Right cardiac atrium (tissue), 5 donors: Measurements from ENCODE around the gene UBL4B. TPM values are rescaled to one million over a fixed set of nuclear protein-coding genes. Genes with fewer than 3 reads are reported as not detected.
A peak's percentile ranks its signal among the peaks of the same experiment; 100 is the strongest.

Source experiments
- ATAC-seq, 2 donors: fragments of 200-7000 bp; cut with Tn5 transposase; one replicate each; pipeline versions ENCODE4 v1.8.0 to v1.9.1; 2020; ENCODE audit warnings: moderate library complexity in 2 of 2, mild to moderate bottlenecking in 1 of 2
- DNase-seq, 3 donors: peaks; one replicate each; pipeline ENCODE4 v3.0.0-alpha.2; 2020
- H3K27ac ChIP-seq: one replicate; pipeline ENCODE4 v1.5.1; 2013; ENCODE audit warnings: mild to moderate bottlenecking, low read length, control low read depth, moderate library complexity
- H3K27me3 ChIP-seq: one replicate; pipeline ENCODE4 v1.6.1; 2013; ENCODE audit not compliant: control insufficient read depth, insufficient read depth
- H3K4me1 ChIP-seq: one replicate; pipeline ENCODE4 v1.6.1; 2013; ENCODE audit warnings: low read length; ENCODE audit not compliant: control insufficient read depth, insufficient read depth
- H3K4me3 ChIP-seq: one replicate; pipeline ENCODE4 v1.5.1; 2013; ENCODE audit warnings: low read length, control low read depth
- H3K9me3 ChIP-seq: one replicate; pipeline ENCODE4 v1.6.1; 2013; ENCODE audit warnings: low read length; ENCODE audit not compliant: control insufficient read depth
- WGBS: extraction: QIAGEN DNeasy Blood & Tissue Kit; methylation state at CpG from one replicate; pipeline ENCODE4 v1.1.7; 2013; 5-methylcytosine and 5-hydroxymethylcytosine counted together
- intact Hi-C, 4 donors: fragments of 100-400 bp; cut with DNase I; formaldehyde crosslinking; loops; one replicate each; pipeline versions ENCODE4 v1.11.0 to v1.14.0; 2022 to 2023
- polyA plus RNA-seq: library from polyadenylated mRNA; stranded (reverse); fragments of 200-250 nt; gene quantifications from one replicate; pipeline ENCODE4 v1.2.3, GENCODE V29; 2013
- total RNA-seq, 4 donors: library from RNA; stranded (reverse); fragmentation: NEBNext Ultra II Directional; extraction: Animal tissue kit (Norgen Biotek cat#: 25700); gene quantifications; one replicate each; pipeline ENCODE4 v1.2.1, GENCODE V29; 2021
- donor health status: healthy with polysubstance abuse.
- donor health status: DM: no; HTN: yes; CAD: no.
- donor health status: DM: no; HTN: no; CAD: no.
- donor health status: DM: no; HTN: yes; CAD: no; lungs with severe emphysema.
- donor health status: DM: yes; HTN: yes; CAD: no.

Gene UBL4B
- total and polyA plus RNA-seq, 5 donors, result not detected

GRCh38 chr1:110119843-110120242 is 7.6 kb downstream of the UBL4B start:
- intact Hi-C loops, result no loop called here

GRCh38 chr1:110120960-110121561 is 8.8 kb downstream of the UBL4B start:
- H3K4me1 ChIP-seq, result no peaks in the 10 kb centered on the region
- no peaks in the 10 kb centered on the region for H3K9me3 ChIP-seq
- intact Hi-C loops, result no loop called here
- ATAC-seq, result no peak
- 65% methylated on average over 12 of the region's 12 CpGs for WGBS
- H3K27me3 ChIP-seq, result no peaks in the 10 kb centered on the region
- no peak for DNase-seq
- H3K27ac ChIP-seq, result no peak overlapping the region
- H3K4me3 ChIP-seq, result no peak overlapping the region

More at GRCh38 chr1:110119843-110120242, 7.6 kb downstream of the UBL4B start:
- Histone ChIP-seq H3K27ac (no peak overlapping the region), H3K9me3 (no peaks in the 10 kb centered on the region), H3K4me3 (no peak overlapping the region), H3K4me1 (no peaks in the 10 kb centered on the region), H3K27me3 (no peaks in the 10 kb centered on the region)
- ATAC-seq (no peak), DNase-seq (no peak)
- WGBS, result 83% methylated on average over 3 of the region's 3 CpGs

- DNase-seq, result no peak
- no peaks in the 10 kb centered on the region for H3K4me1 ChIP-seq
- no peaks in the 10 kb centered on the region for H3K9me3 ChIP-seq
- H3K27ac ChIP-seq, result no peak overlapping the region
- intact Hi-C loops, result no loop called here
- 47% methylated on average over 3 of the region's 3 CpGs for WGBS
- H3K27me3 ChIP-seq, result no peaks in the 10 kb centered on the region
- no peak for ATAC-seq
- no peak overlapping the region for H3K4me3 ChIP-seq
Observed at GRCh38 chr1:110123224-110123623, 11.0 kb downstream of the UBL4B start.

GRCh38 chr1:110125810-110126209 is 13.6 kb downstream of the UBL4B start:
- Histone ChIP-seq H3K4me1 (peaks cover 3% of the 10 kb centered on the region), H3K9me3 (no peaks in the 10 kb centered on the region), H3K27me3 (no peaks in the 10 kb centered on the region), H3K4me3 (no peak overlapping the region), H3K27ac (no peak overlapping the region)
- intact Hi-C loops, result no loop called here
- DNase-seq (no peak), ATAC-seq (no peak)
- WGBS, result 95% methylated on average over 4 of the region's 4 CpGs

- Histone ChIP-seq H3K4me1 (peaks cover 3% of the 10 kb centered on the region), H3K27me3 (no peaks in the 10 kb centered on the region), H3K9me3 (no peaks in the 10 kb centered on the region), H3K27ac (no peak overlapping the region), H3K4me3 (no peak overlapping the region)
- 2% methylated on average over 31 of the region's 31 CpGs for WGBS
- peak in 1 of 3 donors; percentile 57 for DNase-seq
- peak; percentile 28 to 40 for ATAC-seq
- intact Hi-C loops, result no loop called here
Observed at GRCh38 chr1:110130113-110130591, 17.9 kb downstream of the UBL4B start.

GRCh38 chr1:110130989-110131388 is 18.7 kb downstream of the UBL4B start:
- no peaks in the 10 kb centered on the region for H3K27me3 ChIP-seq
- no peak for ATAC-seq
- 68% methylated on average over 7 of the region's 7 CpGs for WGBS

GRCh38 chr1:110132682-110133081 is 20.4 kb downstream of the UBL4B start:
- intact Hi-C loops, result no loop called here
- Histone ChIP-seq H3K4me3 (no peak overlapping the region), H3K27me3 (no peaks in the 10 kb centered on the region)

More at GRCh38 chr1:110130989-110131388, 18.7 kb downstream of the UBL4B start:
- Histone ChIP-seq H3K9me3 (no peaks in the 10 kb centered on the region), H3K27ac (no peak overlapping the region), H3K4me3 (no peak overlapping the region), H3K4me1 (peaks cover 3% of the 10 kb centered on the region)
- no peak for DNase-seq
- intact Hi-C loops, result no loop called here

GRCh38 chr1:110133436-110133835 is 21.2 kb downstream of the UBL4B start:
- peaks cover 3% of the 10 kb centered on the region for H3K4me1 ChIP-seq
- no peaks in the 10 kb centered on the region for H3K9me3 ChIP-seq
- no peak overlapping the region for H3K4me3 ChIP-seq
- no peak overlapping the region for H3K27ac ChIP-seq
- 80% methylated on average over 4 of the region's 4 CpGs for WGBS
- ATAC-seq, result no peak
- no peak for DNase-seq
- no peaks in the 10 kb centered on the region for H3K27me3 ChIP-seq
- intact Hi-C loops, result no loop called here

More at GRCh38 chr1:110132682-110133081, 20.4 kb downstream of the UBL4B start:
- DNase-seq (no peak), ATAC-seq (no peak)
- H3K9me3 ChIP-seq, result no peaks in the 10 kb centered on the region
- H3K27ac ChIP-seq, result no peak overlapping the region
- H3K4me1 ChIP-seq, result peaks cover 3% of the 10 kb centered on the region

GRCh38 chr1:110134050-110134595 is 21.9 kb downstream of the UBL4B start:
- Histone ChIP-seq H3K27ac (no peak overlapping the region), H3K27me3 (no peaks in the 10 kb centered on the region), H3K4me3 (no peak overlapping the region), H3K4me1 (peaks cover 3% of the 10 kb centered on the region), H3K9me3 (no peaks in the 10 kb centered on the region)
- intact Hi-C loops, result no loop called here
- 68% methylated on average over 11 of the region's 11 CpGs for WGBS
- ATAC-seq (no peak), DNase-seq (no peak)

GRCh38 chr1:110135246-110135645 is 23.0 kb downstream of the UBL4B start:
- no peak for ATAC-seq
- DNase-seq, result no peak
- Histone ChIP-seq H3K4me1 (no peaks in the 10 kb centered on the region), H3K27ac (no peak overlapping the region), H3K27me3 (no peaks in the 10 kb centered on the region), H3K4me3 (no peak overlapping the region), H3K9me3 (no peaks in the 10 kb centered on the region)
- WGBS, result 41% methylated on average over 4 of the region's 4 CpGs
- intact Hi-C loops, result no loop called here

GRCh38 chr1:110135666-110136065 is 23.4 kb downstream of the UBL4B start:
- DNase-seq (no peak), ATAC-seq (no peak)
- no peak overlapping the region for H3K4me3 ChIP-seq
- 71% methylated on average over 10 of the region's 10 CpGs for WGBS
- no peaks in the 10 kb centered on the region for H3K27me3 ChIP-seq
- no peaks in the 10 kb centered on the region for H3K4me1 ChIP-seq
- intact Hi-C loops, result no loop called here
- no peak overlapping the region for H3K27ac ChIP-seq
- H3K9me3 ChIP-seq, result no peaks in the 10 kb centered on the region
